Measurements from ENCODE around the gene STARD13.

- TF ChIP-seq CTCF (conservative IDR thresholded peaks at IDR 0.05; ENCODE audit: low read depth, low read length) (peak; percentile 50), EZH2phosphoT487 (IDR thresholded peaks at IDR 0.05; ENCODE audit: borderline replicate concordance, low read length) (no peak)
Observed at GRCh38 chr13:33069365-33069764, 216.2 kb downstream of the STARD13 start.
